DMS153 treated with DMSO at 0.1 percent for 48 hours (cell line): ENCODE measurements around the gene ALS2CL.
"Not testable (repeated sequence)": the region's sequence is repeated elsewhere in the genome, so short reads cannot be mapped to it uniquely, and the experiment has no call there.

Experiments
- DNase-seq: peaks from one replicate; lab custom pipeline; 2025; ENCODE audit not compliant: unreplicated experiment; lab: John Stamatoyannopoulos, UW

The ALS2CL gene, protein sequence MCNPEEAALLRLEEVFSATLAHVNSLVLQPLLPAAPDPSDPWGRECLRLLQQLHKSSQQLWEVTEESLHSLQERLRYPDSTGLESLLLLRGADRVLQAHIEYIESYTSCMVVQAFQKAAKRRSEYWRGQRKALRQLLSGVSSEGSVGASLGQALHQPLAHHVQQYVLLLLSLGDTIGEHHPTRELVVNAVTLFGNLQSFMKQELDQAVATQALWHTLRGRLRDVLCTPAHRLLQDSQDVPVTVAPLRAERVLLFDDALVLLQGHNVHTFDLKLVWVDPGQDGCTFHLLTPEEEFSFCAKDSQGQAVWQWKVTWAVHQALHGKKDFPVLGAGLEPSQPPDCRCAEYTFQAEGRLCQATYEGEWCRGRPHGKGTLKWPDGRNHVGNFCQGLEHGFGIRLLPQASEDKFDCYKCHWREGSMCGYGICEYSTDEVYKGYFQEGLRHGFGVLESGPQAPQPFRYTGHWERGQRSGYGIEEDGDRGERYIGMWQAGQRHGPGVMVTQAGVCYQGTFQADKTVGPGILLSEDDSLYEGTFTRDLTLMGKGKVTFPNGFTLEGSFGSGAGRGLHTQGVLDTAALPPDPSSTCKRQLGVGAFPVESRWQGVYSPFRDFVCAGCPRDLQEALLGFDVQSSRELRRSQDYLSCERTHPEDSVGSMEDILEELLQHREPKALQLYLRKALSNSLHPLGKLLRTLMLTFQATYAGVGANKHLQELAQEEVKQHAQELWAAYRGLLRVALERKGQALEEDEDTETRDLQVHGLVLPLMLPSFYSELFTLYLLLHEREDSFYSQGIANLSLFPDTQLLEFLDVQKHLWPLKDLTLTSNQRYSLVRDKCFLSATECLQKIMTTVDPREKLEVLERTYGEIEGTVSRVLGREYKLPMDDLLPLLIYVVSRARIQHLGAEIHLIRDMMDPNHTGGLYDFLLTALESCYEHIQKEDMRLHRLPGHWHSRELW

DNA sequence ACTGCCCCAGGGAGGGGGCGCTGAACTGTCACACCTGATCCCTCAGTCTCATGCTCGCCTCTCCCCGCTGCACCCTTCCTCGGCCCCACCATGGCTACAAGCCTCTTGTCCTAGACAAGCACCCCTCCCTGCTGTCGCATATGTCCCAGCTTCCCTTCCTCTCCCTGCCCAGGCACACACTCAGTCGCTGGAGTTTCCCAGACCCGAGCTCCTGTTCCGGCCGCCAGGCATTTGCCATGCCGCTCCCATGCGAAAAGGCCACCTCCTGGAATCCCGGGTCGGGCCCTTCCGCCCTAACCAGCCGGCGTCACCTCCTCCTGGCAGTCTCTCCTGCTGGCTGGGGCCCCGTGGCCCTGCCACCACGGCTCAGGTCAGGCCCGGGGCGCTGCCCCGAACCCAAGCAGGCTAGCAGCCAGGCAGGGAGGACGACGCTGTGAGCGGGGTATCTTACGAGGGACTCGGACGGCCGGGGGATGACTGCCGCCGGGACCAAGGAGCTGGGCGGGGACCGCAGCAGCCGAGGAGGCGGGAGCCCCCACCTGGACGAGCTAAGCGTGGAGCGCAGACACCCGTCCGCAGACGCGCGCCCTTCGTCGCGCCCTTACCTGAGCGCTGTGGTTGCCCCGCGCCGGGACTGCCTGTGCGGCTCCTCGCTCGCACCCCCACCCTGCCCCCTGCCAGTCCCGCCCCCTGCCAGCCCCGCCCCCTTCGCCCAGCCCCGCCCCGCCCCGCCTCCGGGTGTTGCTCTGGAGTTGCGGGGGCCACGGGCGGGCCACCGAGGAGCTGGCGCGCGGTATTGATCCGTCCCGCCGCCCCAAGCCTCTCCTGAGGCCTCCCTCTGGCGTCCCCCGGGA is at the start of gene ALS2CL:
Gene ALS2CL, minus strand, starts transcription at position 642 of the 854 bp plus-strand sequence. CDS start 4,239 bp downstream, outside the sequence.
- no peak for DNase-seq

DNA sequence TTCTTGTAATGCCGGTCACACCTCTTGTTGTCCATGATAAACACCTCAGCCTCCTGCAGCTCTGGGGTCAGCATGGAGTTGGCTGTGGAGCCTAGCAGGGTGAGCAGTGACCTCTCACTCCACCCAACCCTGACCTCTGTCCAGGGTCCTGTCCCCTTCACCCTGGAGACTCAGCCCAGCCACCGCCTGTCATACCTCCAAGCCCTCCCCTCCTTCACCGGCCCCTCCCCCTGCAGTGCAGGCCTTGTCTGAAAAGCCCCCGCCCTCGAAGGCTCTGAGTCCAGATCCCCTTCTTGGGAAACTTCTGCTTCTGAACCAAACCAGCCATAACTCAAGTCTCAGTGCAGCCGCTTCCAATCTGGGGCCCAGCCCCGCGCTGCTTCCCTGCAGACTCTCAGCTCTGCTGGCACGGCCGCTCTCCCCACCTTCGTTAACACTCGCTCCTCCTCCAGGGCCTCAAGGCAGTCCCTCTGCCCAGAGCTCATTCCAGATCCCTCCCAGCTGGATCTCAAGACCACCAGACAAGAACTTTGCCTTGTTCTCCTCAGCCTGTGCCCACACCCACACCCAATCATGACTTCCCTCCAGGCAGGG is 49.6 kb upstream of the ALS2CL start:
- no peak for DNase-seq

DNA sequence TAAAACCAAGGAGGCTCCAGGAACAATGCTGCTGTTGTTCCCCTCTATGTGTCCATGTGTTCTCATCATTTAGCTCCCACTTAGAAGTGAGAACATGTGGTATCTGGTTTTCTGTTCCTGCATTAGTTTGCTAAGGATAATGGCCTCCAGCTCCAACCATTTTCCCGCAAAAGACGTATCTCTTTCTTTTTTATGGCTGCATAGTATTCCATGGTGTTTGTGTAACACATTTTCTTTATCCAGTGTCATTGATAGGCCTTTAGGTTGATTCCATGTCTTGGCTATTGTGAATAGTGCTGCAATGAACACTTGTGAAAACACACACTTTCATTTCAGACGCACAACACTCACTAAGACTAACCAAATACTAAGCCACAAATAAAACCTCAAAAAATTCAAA is 46.1 kb upstream of the ALS2CL start:
- not testable (repeated sequence) for DNase-seq

DNA sequence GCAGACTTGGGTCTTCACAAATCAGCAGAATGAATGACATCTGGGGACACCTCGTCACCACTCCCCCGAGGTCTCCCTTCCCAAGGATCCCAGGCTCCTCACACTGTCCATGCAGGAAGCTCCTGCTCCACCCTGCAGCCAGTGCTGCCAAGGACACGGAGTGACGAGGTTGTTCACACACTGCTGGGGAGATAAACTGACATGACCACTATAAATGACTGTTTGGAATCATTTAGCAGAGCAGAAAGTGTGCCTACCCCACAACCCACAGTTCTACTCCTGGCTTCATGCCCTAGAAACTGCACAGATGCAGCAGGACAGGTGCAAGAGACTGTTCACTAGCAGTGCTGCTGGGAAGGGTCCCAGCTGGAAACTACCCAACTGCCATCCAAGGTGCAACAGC is 43.9 kb upstream of the ALS2CL start:
- DNase-seq: no peak

DNA sequence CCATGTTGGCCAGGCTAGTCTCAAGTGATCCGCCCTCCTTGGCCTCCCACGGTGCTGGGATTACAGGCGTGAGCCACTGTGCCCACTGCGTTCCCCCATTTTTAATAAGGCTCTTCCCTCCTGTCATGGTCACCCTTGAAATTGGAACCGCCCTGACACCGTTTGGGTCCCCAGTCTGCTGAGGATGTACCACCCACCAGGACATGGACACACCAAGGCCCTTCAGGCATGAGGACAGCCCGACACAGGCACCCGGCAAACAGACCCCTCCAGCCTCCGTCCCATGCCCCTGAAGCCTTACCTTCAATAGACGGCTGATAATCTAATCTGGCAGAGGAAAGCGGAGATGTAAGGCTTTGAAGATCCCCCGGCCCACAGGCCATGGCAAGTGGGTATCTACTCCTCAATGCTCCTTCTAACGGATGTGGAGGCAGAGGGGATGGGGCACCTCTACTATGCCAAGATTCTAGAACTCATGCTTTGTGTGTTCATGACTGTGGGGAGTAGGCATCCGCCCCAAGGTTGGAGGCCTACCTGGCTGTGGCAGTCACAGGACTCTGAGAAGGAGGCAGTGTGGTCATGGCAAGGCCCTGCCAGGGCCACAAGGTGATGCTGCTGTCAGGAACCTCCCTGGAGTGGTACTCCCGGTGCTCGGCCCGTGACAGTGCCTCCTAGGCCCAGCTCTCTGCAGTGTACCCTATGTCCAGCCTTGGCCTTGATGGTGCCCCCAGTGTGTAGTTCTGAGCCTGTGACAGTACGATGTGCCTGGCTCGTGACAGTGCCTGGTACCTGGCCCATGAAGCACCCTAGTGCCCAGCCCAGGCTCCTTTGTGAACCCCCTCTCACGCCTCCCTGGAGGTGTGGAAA is 42.8 kb upstream of the ALS2CL start:
- no peak for DNase-seq

DNA sequence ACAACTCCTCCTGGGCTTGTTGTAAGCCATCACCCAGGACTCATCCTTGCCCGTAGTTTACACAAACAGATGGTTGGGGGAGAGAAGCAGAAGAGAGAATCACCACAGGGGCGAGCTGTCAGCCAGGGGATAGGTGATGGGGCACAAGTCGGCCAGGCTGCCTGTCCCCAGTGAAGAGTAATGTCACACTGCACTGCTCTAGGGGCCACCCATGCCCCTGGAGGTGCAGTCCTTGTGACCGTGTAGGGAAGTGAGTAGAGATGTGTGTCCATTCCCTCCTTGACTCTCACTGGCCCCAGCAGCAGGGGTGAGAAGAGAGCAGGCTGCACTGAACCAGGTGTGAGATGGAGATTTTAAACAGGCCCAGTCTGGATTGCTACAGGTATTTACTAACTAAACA is 41.3 kb upstream of the ALS2CL start:
- no peak for DNase-seq

DNA sequence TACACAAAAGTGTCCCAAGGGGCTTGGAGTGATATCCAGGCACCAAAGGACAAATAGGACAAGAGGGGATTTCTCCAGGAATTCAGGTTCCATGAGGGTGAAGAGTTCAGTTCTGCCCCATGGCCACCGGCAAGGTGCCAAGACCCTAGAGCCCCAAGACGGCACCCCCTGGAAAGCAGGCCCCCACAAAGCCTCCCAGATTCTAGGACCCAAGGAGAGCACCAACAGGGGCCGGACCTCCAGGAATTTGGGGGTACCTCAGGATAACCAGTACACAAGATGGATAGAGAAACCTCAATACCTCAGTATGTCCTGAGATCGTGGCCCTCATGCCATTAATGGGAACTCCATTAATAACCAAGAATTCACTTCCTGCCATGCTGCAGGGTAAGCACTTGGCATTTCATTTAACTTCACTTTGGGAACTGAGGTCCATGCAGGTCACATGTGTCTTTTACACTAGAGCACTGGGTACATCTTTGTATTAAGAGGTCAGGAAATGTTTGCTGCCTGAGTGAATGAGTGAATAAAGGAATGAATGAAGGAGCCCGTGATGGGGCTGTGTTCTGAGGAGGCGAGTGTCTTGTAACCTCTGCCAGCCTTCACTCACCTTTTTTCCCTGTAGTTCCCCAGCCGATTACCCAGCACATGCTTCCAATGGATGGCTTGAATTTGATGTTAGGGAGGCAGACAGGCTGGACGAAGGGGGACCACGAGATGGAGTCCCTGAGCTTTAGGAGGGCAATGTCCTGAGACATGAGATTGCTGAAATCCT is 39.7 kb upstream of the ALS2CL start:
- no peak for DNase-seq

DNA sequence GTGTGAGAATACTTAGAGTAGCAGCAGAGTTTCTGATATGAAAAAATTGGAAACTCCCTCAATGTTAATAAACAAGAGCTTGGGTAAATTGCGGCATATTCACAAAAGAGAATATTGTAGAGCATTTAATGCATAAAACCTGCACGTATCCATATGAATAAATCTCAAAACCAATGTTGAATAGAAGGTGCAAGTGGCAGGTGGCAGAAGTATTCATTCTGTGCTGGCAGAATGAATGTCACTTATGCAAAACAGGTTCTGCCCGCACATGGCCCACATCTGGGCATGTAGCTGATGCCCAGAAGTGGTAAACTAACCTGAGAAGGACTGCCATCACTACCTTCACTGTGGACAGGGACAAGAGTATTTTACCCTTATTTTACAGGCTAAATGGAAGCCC is 38.3 kb upstream of the ALS2CL start:
- DNase-seq: no peak

DNA sequence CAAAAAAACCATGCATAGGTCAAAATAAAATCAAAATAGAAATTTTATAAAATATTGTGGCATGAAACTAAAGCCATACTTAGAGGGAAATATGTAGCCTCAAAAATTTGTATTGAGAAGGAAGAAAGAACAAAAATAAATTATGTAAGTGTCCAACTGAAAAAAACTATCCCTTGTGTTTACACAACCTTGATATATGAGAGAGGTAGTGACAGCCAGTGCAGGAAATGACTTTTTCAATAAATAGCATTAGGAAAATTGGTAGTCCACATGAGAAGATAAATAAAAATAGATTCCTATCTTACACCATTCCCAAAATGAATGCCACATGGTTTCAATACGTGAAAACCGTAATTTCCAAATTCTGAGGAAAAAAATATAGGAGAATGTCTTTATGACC is 37.3 kb upstream of the ALS2CL start:
- DNase-seq: no peak

DNA sequence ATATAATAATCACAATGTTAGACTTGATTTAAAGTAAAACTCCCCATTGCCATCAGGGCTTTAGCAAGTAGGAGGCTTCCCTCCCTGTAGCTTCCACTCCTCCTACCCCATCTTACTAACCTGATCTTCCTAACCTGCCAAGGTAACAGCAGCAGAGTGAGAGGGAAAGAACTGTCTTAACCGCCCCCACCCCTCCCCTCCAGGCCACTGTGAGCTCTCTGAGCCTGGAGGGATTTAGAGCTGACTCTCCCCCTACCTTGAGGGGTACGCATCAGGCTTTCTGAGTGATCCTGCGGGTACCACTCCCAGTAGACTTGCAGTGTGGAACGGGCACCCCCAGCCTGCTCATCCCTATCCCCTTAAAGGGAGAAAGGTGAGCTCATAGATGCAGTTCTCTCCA is 35.6 kb upstream of the ALS2CL start:
- no peak for DNase-seq

DNA sequence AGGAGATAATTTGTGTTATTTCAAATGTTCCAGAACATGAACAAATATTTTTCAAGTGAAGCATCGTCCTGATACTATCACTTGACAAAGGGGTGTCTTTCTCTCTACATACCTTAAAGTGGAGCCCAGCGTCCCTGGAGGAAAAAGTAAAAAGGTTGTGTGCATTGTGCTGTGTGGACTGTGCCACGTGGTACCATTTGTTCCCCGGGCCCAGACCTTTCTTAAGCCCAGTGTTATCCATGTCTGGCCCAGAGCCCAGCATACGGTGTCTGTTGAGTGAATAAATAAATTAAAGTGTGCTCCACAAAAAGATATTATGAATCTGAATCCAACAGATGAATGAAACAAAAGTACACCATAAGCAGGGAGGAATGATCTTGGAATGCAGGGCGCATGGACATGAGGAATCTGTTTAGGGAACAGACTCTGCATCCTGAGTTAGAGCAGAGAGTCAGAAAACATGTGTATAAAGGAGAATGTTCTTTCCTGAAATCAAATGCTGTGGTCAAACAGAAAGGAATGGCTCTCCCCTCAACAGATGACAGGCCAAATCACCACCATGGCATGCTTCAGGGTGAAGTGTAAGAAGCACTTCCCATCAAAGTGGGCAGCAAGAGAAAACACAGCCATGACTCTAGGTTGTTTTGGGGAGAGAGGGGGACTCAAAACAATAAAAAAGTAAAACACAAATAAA is 32.3 kb upstream of the ALS2CL start:
- DNase-seq: no peak

DNA sequence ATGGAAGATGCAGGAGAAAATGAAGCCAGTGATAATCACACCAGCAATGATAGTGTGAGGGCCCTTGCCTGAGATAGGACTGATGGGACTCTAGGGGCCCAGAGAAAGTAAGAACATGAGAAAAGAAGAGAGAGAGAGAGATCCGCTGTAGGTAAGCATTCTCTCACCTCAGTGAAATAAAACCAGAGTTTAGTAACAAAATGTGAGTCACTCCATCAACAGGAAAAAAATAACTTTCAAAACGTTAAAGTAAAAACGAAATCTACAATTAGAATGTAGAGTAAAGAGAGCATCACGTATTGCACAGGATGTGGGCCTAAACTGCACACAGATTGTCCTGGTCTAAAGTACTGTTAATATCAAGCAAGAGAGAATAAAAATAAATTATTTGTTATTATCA is 30.9 kb upstream of the ALS2CL start:
- DNase-seq: no peak

DNA sequence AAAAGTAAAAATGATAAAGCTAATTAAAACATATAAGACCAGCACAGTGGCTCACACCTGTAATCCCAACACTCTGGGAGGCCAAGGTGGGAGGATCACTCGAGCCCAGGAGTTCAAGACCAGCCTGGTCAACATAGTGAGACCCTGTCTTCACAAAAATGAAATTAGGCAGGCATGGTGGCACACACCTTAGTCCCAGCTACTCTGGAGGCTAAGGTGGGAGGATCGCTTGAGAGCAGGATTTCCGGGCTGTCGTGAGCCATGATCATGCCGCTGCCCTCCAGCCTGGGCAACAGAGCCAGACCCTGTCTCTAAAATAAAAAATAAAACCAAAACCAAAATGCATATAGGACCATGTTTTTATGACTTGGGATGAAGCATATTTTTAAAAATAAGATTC is 29.0 kb upstream of the ALS2CL start:
- no peak for DNase-seq

DNA sequence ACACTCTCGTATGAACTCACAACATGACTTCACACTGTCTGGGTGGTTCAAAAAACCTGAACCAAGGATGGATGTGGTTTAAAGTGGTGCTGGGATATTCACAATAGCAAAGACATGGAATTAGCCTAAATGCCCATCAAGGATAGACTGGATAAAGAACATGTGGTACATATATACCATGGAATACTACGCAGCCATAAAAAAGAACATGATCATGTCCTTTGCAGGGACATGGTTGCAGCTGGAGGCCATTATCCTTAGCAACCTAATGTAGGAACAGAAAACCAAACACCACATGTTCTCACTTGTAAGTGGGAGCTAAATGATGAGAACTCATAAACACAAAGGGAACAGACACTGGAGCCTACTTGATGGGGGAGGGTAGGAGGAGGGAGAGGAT is 27.5 kb upstream of the ALS2CL start:
- no peak for DNase-seq

DNA sequence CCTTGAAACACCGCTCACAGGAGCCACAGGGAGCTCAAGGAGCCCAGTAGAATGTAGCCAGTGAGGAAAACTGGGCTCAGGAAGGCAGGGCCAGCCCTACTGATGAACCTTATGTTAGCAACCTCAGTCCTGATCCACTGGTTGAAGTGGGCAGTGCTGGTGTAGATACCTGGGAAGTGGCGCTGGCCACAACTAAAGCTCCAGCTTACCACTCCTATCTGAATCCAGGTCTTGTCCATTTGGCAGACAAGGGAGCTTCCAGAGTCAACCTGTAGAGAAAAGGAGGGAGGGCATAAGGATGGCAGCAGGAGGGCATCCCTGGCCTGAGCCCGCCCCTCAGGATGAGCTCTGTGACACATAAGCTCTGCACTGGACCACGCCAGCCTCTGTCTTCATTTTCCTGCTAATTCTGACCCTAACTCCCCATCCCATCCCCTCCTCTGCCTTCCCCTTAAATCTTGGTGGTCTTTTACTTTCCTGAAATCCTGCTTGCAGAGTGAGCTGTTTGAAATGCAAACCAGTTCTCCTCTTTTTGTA is 26.3 kb upstream of the ALS2CL start:
- no peak for DNase-seq

DNA sequence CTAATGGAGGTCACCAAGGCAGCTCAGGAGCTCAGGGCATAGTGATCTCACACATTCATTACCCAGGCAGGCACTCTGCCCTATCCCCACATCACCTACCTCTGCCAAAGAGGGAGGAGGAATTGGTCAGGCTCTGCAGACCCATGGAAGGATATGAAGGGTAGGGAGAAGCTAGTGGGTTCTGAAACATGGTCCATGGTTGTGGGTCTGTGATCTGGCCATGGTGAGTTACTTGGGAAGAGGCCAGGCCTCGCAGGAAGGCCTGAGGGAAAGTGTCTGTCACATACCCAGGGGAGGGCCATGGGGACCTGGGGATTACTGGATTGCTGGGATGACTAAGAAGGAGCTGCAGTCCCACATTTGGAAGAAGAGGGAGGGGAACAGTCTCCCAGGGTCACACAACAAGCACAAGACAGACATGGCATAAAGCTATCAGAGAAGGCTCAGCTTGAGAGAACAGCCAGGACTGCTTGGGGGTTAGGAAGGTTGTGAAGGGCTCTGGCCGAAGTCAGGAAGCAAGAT is 25.6 kb upstream of the ALS2CL start:
- DNase-seq: no peak

DNA sequence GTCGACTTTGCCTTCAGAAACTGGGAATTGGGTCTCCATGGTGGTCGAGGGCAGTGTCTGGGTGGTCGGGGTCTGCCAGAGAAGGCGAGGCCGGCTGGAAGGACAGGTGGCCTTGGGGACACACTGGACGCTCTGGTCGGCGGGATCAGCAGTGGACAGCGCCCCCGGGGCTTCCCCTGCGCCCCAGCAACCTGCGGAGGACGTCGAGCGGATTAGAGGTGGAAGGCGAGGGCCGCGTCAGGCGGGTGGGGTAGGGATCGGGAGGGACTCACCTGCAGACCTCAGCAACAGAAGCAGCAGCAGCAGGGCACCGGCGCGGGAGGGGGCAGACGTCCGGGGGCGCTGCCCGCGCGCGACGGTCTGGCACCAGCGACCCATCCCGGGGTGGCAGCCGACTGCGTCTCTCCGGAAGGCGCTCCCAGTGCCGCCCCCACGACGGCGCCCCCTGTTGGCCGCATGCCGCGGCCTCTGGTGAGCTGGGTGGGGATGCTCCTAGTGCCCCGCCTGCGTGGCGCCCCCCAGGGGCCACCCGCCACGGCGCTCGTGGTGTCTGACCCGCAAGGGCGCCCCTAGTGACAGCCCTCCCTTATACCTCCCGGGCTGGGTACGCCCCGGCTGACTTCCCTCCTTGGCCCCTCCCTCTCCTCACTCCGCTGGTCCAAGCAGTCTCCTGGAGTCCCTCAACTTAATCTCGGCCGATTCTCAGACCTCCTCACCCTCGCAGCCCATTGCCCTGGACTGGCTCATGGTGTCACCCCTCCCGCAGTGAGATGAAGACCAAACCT is 24.2 kb upstream of the ALS2CL start, which contains the start of gene PRSS50:
Gene PRSS50, minus strand, starts transcription at position 423 of the 785 bp plus-strand sequence. Its CDS starts 45 bp downstream, at position 378.
- DNase-seq: no peak
